ENCODE measurements around the gene CALCR.
A peak's percentile ranks its signal among the peaks of the same experiment; 100 is the strongest.

Gene CALCR

GRCh38 chr7:93447509-93447908 is 127.0 kb downstream of the CALCR start:
- DNase-seq (ENCODE audit: low read depth) = no peak

GRCh38 chr7:93442478-93443224 is 131.9 kb downstream of the CALCR start:
- DNase-seq (ENCODE audit: low read depth) = peak; percentile 53

GRCh38 chr7:93435791-93436190 is 138.7 kb downstream of the CALCR start:
- no peak for DNase-seq (ENCODE audit: low read depth)

- DNase-seq (ENCODE audit: low read depth) = no peak
These were observed 142.4 kb downstream of the CALCR start for GRCh38 chr7:93432130-93432529.

- no peak for DNase-seq (ENCODE audit: low read depth)
These were observed 143.5 kb downstream of the CALCR start for GRCh38 chr7:93430917-93431588.

- DNase-seq (ENCODE audit: low read depth) = no peak
These were observed 145.0 kb downstream of the CALCR start for GRCh38 chr7:93429563-93429962.

- DNase-seq (ENCODE audit: low read depth) = no peak
These were observed 147.4 kb downstream of the CALCR start for GRCh38 chr7:93427107-93427506.

- no peak for DNase-seq (ENCODE audit: low read depth)
These were observed 148.3 kb downstream of the CALCR start for GRCh38 chr7:93426155-93426696.

GRCh38 chr7:93414574-93414973 is 159.9 kb downstream of the CALCR start:
- no peak for DNase-seq (ENCODE audit: low read depth)

- no peak for DNase-seq (ENCODE audit: low read depth)
These were observed 165.2 kb downstream of the CALCR start for GRCh38 chr7:93409324-93409723.

GRCh38 chr7:93407239-93407638 is 167.3 kb downstream of the CALCR start:
- no peak for DNase-seq (ENCODE audit: low read depth)

GRCh38 chr7:93402944-93403343 is 171.6 kb downstream of the CALCR start:
- DNase-seq (ENCODE audit: low read depth) = no peak

- no peak for DNase-seq (ENCODE audit: low read depth)
These were observed 174.9 kb downstream of the CALCR start for GRCh38 chr7:93399642-93400041.

- no peak for DNase-seq (ENCODE audit: low read depth)
These were observed 181.5 kb downstream of the CALCR start for GRCh38 chr7:93392984-93393383.

- no peak for DNase-seq (ENCODE audit: low read depth)
These were observed 183.9 kb downstream of the CALCR start for GRCh38 chr7:93390660-93391059.

- DNase-seq (ENCODE audit: low read depth) = no peak
These were observed 192.2 kb downstream of the CALCR start for GRCh38 chr7:93382362-93382761.

GRCh38 chr7:93378131-93378760 is 196.3 kb downstream of the CALCR start:
- DNase-seq (ENCODE audit: low read depth) = no peak

- no peak for DNase-seq (ENCODE audit: low read depth)
These were observed 198.9 kb downstream of the CALCR start for GRCh38 chr7:93375603-93376002.

All from ELR (cell line).